Stimulated activated CD4-positive, alpha-beta T cell treated with anti-CD3 and anti-CD28 coated beads, TNF-alpha, amount 100 ng/mL, for 1 hour (primary cell): ENCODE measurements around the gene F2R.
"Not testable (repeated sequence)": the region's sequence is repeated elsewhere in the genome, so short reads cannot be mapped to it uniquely, and the experiment has no call there.

Experiments
- DNase-seq, 3 donors: peaks; one replicate each; pipeline ENCODE4 v3.0.0-alpha.2; 2020; ENCODE audit warnings: low read depth in 3 of 3, low spot score in 1 of 3

Gene F2R

GRCh38 chr5:76715736-76716455 lies at the start of gene F2R:
F2R (plus strand) TSS chr5:76716126; CDS start chr5:76716308, 182 bp downstream.
- DNase-seq: peak in 1 of 3 donors; percentile 18

GRCh38 chr5:76667495-76667894 lies 48.4 kb upstream of the F2R start:
- DNase-seq: no peak

- no peak for DNase-seq
These were observed 46.7 kb upstream of the F2R start for GRCh38 chr5:76669245-76669644.

- no peak for DNase-seq
These were observed 45.4 kb upstream of the F2R start for GRCh38 chr5:76670508-76670907.

GRCh38 chr5:76672242-76672641 lies 43.7 kb upstream of the F2R start:
- no peak for DNase-seq

- DNase-seq: no peak
These were observed 42.8 kb upstream of the F2R start for GRCh38 chr5:76673125-76673524.

- no peak for DNase-seq
These were observed 41.4 kb upstream of the F2R start for GRCh38 chr5:76674330-76675066.

GRCh38 chr5:76675364-76675763 lies 40.6 kb upstream of the F2R start:
- no peak for DNase-seq

- DNase-seq: no peak
These were observed 38.0 kb upstream of the F2R start for GRCh38 chr5:76677849-76678472.

- no peak for DNase-seq
These were observed 36.7 kb upstream of the F2R start for GRCh38 chr5:76679231-76679630.

- DNase-seq: not testable (repeated sequence)
These were observed 35.1 kb upstream of the F2R start for GRCh38 chr5:76680826-76681225.

- DNase-seq: no peak
These were observed 34.6 kb upstream of the F2R start for GRCh38 chr5:76681287-76681686.

GRCh38 chr5:76682387-76682786 lies 33.5 kb upstream of the F2R start:
- DNase-seq: no peak

GRCh38 chr5:76683816-76684731 lies 31.9 kb upstream of the F2R start:
- no peak for DNase-seq

- no peak for DNase-seq
These were observed 31.0 kb upstream of the F2R start for GRCh38 chr5:76684756-76685519.

GRCh38 chr5:76685704-76686103 lies 30.2 kb upstream of the F2R start:
- DNase-seq: no peak

GRCh38 chr5:76688212-76688611 lies 27.7 kb upstream of the F2R start:
- DNase-seq: no peak

GRCh38 chr5:76688836-76689235 lies 27.1 kb upstream of the F2R start:
- no peak for DNase-seq

- DNase-seq: no peak
These were observed 26.4 kb upstream of the F2R start for GRCh38 chr5:76689321-76690036.
